Measurements from ENCODE around the gene RRAS2.
"Not testable (repeated sequence)": the region's sequence is repeated elsewhere in the genome, so short reads cannot be mapped to it uniquely, and the experiment has no call there.

RRAS2 gene

DNA sequence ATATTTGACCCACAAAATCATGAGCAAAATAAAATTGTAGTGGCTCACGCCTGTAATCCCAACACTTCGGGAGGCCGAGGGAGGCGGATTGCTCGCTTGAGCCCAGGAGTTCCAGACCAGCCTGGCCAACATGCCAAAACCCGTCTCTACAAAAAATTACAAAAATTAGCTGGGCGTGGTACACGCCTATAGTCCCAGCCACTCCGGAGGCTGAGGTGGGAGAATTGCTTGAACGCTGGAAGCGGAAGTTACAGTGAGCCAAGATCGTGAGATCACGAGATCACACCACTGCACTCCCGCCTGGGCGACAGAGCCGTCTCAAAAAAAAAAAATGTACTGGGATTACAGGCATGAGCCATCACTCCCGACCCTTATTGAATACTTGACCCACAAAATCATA is 2.0 kb upstream of the RRAS2 start:
- peaks cover 17% of the 10 kb centered on the region for H3K4me1 Mint-ChIP-seq
- TF ChIP-seq, protein P1, sequence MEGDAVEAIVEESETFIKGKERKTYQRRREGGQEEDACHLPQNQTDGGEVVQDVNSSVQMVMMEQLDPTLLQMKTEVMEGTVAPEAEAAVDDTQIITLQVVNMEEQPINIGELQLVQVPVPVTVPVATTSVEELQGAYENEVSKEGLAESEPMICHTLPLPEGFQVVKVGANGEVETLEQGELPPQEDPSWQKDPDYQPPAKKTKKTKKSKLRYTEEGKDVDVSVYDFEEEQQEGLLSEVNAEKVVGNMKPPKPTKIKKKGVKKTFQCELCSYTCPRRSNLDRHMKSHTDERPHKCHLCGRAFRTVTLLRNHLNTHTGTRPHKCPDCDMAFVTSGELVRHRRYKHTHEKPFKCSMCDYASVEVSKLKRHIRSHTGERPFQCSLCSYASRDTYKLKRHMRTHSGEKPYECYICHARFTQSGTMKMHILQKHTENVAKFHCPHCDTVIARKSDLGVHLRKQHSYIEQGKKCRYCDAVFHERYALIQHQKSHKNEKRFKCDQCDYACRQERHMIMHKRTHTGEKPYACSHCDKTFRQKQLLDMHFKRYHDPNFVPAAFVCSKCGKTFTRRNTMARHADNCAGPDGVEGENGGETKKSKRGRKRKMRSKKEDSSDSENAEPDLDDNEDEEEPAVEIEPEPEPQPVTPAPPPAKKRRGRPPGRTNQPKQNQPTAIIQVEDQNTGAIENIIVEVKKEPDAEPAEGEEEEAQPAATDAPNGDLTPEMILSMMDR (IDR thresholded peaks at IDR 0.05; ENCODE audit: unreplicated experiment in 3 of 3) = no peak

DNA sequence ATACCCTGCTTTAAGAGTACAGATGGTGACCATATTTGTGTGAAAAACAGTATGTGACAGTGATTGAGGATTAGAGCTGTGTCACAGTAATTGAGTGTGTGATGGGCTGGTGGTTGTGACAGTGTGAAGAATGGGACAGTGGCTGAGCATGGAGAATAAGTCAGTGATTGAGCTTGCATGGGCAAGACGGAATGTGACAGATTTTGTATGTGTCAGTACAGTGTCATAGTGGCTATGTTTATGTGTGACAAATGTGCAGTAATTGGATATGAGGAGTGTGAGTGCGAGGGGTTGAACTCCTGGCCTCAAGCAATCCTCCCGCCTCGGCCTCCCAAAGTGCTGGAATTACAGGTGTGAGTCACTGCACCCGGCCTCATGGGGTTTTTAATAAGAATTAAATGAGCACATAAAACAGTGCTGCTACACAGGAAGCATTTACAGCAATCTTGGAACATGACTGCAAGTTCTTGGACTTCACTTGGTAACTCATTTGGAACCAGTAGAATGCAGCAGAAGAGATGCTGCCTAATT is 583 bp upstream of the RRAS2 start:
- H3K4me1 Mint-ChIP-seq = peaks cover 21% of the 10 kb centered on the region
- H3K36me3 Mint-ChIP-seq (ENCODE audit: low read depth) = no peaks in the 10 kb centered on the region
- H3K4me3 Mint-ChIP-seq = peak overlapping the region; percentile 79 to 81 (median 80)
- H3K27ac Mint-ChIP-seq = peak overlapping the region in 2 of 3 experiments; percentile 23 to 72
- TF ChIP-seq, protein P1 (IDR thresholded peaks at IDR 0.05; ENCODE audit: unreplicated experiment in 3 of 3) = no peak
- H3K27me3 Mint-ChIP-seq (ENCODE audit: low read depth) = peaks cover 15% of the 10 kb centered on the region
- no peaks in the 10 kb centered on the region for H3K9me3 Mint-ChIP-seq

More for the DNA sequence above, 2.0 kb upstream of the RRAS2 start:
- H3K36me3 Mint-ChIP-seq (ENCODE audit: low read depth) = no peaks in the 10 kb centered on the region
- peaks cover 15% of the 10 kb centered on the region for H3K27me3 Mint-ChIP-seq (ENCODE audit: low read depth)
- H3K9me3 Mint-ChIP-seq = no peaks in the 10 kb centered on the region
- peak overlapping the region in 1 of 3 experiments; percentile 57 for H3K4me3 Mint-ChIP-seq
- no peak overlapping the region for H3K27ac Mint-ChIP-seq

DNA sequence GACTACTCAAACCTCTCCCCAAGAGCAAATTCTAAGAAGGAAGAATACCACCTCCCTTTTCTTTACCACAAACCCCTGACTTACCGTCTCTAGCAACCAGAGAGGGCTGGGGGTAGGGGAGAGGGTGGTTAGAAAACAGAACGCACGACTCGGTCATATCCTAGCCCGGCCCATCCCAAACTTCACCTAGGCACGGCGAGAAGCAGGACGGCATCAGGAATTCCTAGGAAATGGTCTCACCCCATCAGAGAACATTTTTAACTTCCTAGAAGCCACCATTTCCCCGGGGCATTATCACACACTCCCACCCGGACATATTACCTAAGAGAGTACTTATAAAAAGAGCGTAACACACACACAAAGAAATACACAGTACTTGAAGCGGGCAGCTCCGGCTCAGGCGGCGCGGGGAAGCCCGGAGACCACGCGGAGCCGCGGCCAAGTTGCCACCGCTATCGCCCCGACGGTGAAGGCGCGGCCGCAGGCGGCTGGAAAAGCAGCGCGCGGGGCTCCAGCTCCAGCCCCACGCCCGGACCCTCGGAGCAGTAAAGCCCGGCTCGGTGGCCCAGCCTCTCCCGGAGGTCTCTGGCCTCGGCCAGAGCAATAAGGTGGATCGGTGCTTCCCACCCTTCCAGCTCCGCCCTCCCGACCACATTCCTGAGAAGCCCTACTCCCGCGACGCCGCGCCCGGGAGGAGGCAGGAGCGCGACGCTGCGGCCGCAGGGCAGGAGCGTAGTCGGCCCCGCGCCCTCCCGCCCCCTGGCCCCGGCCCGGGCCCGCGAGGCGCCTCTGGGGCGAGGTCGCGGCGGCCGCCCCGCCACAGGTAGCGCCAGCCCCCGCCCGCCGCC is 878 bp downstream of the RRAS2 start:
- Mint-ChIP-seq H3K4me3 (peak overlapping the region; percentile 96 to 98 (median 96)), H3K27ac (peak overlapping the region; percentile 87 to 94 (median 91)), H3K9me3 (no peaks in the 10 kb centered on the region), H3K27me3 (ENCODE audit: low read depth) (peaks cover 10% of the 10 kb centered on the region), H3K36me3 (ENCODE audit: low read depth) (no peaks in the 10 kb centered on the region), H3K4me1 (peaks cover 21% of the 10 kb centered on the region)
- TF ChIP-seq, protein P1 (IDR thresholded peaks at IDR 0.05; ENCODE audit: unreplicated experiment in 3 of 3) = no peak

DNA sequence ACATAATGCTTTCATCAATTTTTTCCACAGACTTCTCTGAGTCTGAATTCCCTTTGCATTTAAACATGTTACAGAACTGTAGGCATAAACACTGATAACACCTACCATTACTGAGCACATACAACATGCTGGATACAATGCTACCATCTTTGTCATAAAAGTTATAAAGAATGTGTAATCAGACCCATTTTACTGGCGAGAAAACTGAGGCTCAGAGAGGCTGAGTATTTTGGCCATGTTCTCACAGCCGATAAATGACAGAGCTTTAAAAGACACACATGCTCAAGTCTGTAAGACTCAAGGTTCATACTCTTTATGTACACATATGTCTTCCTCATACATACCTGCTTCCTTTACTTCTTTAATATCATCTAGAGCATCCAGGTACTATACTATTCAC is 2.6 kb downstream of the RRAS2 start:
- Mint-ChIP-seq H3K4me1 (peaks cover 21% of the 10 kb centered on the region), H3K36me3 (ENCODE audit: low read depth) (no peaks in the 10 kb centered on the region), H3K27ac (no peak overlapping the region), H3K4me3 (peak overlapping the region; percentile 34 to 47 (median 45)), H3K9me3 (no peaks in the 10 kb centered on the region), H3K27me3 (ENCODE audit: low read depth) (peaks cover 10% of the 10 kb centered on the region)
- TF ChIP-seq, protein P1 (IDR thresholded peaks at IDR 0.05; ENCODE audit: unreplicated experiment in 3 of 3) = no peak

DNA sequence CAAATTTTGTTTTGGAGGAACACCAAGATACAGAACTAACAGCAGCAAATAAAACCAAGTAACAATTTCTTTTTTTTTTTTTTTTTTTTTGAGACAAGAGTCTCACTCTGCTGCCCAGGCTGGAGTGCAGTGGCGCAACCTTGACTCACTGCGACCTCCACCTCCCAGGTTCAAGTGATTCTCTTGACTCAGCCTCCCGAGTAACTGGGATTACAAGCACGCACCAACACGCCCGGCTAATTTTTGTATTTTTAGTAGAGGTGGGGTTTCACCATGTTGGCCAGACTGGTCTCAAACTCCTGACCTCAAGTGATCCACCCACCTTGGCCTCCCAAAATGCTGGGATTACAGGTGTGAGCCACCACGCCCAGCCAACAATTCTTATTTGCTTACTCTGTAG is 4.4 kb downstream of the RRAS2 start:
- H3K4me1 Mint-ChIP-seq = peaks cover 19% of the 10 kb centered on the region
- H3K27ac Mint-ChIP-seq; H3K9me3 Mint-ChIP-seq; H3K4me3 Mint-ChIP-seq; H3K27me3 Mint-ChIP-seq (ENCODE audit: low read depth); H3K36me3 Mint-ChIP-seq (ENCODE audit: low read depth): not testable (repeated sequence)

DNA sequence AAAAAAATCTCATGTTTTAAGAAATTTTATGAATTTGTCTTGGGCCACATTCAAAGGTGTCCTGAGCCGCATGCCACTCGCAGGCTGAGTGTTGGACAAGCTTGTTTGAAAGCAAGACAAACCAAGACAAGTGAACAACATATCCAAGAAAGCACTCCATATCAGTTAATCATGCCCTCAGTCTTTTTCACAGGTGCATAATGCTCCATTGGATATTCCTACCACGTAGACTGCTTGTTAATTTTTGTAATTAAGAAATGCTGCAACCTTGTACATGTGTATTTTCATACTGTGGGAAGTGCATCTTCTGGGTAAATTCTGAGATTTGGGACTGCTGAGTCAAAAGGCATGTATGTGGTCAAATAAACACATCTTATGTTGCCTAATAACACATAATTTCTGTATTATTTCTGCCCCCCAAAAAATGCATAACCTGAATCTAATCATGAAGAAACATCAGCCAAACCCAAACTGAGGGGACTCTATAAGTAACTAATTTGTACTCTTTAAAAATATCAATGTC is 8.2 kb downstream of the RRAS2 start:
- Mint-ChIP-seq H3K9me3 (peaks cover 23% of the 10 kb centered on the region), H3K27ac (no peak overlapping the region), H3K4me3 (no peak overlapping the region), H3K4me1 (peaks cover 5% of the 10 kb centered on the region), H3K36me3 (ENCODE audit: low read depth) (peaks cover 28% of the 10 kb centered on the region), H3K27me3 (ENCODE audit: low read depth) (no peaks in the 10 kb centered on the region)
- TF ChIP-seq, protein P1 (IDR thresholded peaks at IDR 0.05; ENCODE audit: unreplicated experiment in 3 of 3) = no peak

All from nephron (organoid).